ENCODE results near the gene NPAS1.

Gene NPAS1

GRCh38 chr19:47022541-47023447, 3.2 kb downstream of the NPAS1 start:
- TF ChIP-seq CTCF (conservative IDR thresholded peaks at IDR 0.05), result no peak
- no peak overlapping the region; the same call in 1 of the 2 replicates for H3K27ac ChIP-seq

GRCh38 chr19:47023448-47023794, 3.8 kb downstream of the NPAS1 start:
- no peak for TF ChIP-seq CTCF (conservative IDR thresholded peaks at IDR 0.05)
- H3K27ac ChIP-seq, result no peak overlapping the region; the same call in 1 of the 2 replicates

GRCh38 chr19:47024502-47024901, 4.9 kb downstream of the NPAS1 start:
- H3K27ac ChIP-seq, result no peak overlapping the region
- no peak for TF ChIP-seq CTCF (conservative IDR thresholded peaks at IDR 0.05)

- no peak overlapping the region for H3K27ac ChIP-seq
- TF ChIP-seq CTCF (conservative IDR thresholded peaks at IDR 0.05), result no peak
Measured at GRCh38 chr19:47026156-47026555, 6.5 kb downstream of the NPAS1 start.

- TF ChIP-seq CTCF (conservative IDR thresholded peaks at IDR 0.05), result no peak
- H3K27ac ChIP-seq, result no peak overlapping the region
Measured at GRCh38 chr19:47026889-47027288, 7.3 kb downstream of the NPAS1 start.

- no peak overlapping the region for H3K27ac ChIP-seq
- no peak for TF ChIP-seq CTCF (conservative IDR thresholded peaks at IDR 0.05)
Measured at GRCh38 chr19:47027586-47028088, 8.0 kb downstream of the NPAS1 start.

- no peak for TF ChIP-seq CTCF (conservative IDR thresholded peaks at IDR 0.05)
Measured at GRCh38 chr19:47028195-47028601, 8.6 kb downstream of the NPAS1 start.

More at GRCh38 chr19:47028195-47028601, 8.6 kb downstream of the NPAS1 start:
- no peak overlapping the region for H3K27ac ChIP-seq

Data from VCaP (cell line).